Liver (tissue), 3 donors: ENCODE measurements around the gene GARIN5A.

Experiments used
- CTCF ChIP-seq: fragments of 150-350 bp; IDR thresholded peaks from 2 replicates; pipeline ENCODE4 v1.5.1; 2017; ENCODE audit warnings: improper control_type of control experiment, low read depth, low read length; ENCODE audit not compliant: missing input control
- EGR1 ChIP-seq, 2 donors: IDR thresholded peaks; 2 replicates each; pipeline ENCODE4 v1.6.1; 2016 to 2018; ENCODE audit warnings: antibody characterized with exemption in 2 of 2, low read depth in 2 of 2
- JUND ChIP-seq, 2 donors: IDR thresholded peaks; 2 replicates each; pipeline ENCODE4 v1.6.1; 2016; ENCODE audit warnings: antibody characterized with exemption in 2 of 2
- TAF1 ChIP-seq: conservative IDR thresholded peaks from 2 replicates; pipeline ENCODE4 v1.6.1; 2016; ENCODE audit warnings: antibody characterized with exemption, mild to moderate bottlenecking
- YY1 ChIP-seq: IDR thresholded peaks from 2 replicates; pipeline ENCODE4 v1.6.1; 2016; ENCODE audit warnings: antibody characterized with exemption, mild to moderate bottlenecking
- TF ChIP-seq, protein P1 (sequence below): IDR thresholded peaks from 2 replicates; pipeline ENCODE4 v1.6.1; 2016; ENCODE audit warnings: antibody characterized with exemption
- donor health status: healthy.
- donor health status: healthy.

DNA sequence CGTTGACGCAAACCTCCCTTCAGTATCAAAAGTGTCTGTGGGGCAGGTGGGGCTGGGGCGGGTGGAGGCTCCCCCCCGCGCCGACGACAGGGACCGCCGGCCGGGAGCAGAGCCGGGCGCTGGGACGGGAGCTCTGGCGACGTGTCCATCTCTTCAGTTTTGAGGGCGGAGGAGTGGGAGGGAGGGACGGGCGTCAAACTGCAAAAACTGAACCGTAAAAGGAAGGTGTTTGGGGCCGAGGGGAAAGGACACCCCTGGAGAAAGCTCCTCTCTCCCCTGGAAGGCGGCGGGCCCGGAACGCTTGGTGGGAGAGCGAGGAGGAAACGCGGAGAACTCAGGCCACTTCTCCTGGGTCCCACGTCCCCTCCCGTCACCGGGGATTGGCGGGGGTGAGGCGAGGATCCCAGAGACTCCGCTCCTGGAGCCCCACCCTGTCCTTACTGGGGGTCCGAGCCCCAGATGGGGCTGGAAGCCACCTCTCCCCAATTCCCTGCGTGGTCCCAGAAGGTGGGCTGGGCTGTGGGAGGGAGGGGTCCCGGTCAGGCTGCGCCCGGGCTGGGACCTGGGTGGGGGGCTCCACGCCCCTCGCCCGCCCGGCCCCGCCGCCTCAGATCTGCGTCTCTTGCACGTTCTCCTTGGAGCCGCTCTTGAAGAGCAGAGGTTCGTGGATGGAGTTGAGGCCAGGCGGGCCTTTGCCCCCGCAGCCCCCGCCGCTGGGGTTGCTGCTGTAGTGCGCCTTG, 40.5 kb upstream of the GARIN5A start:
- TF ChIP-seq, protein P1, sequence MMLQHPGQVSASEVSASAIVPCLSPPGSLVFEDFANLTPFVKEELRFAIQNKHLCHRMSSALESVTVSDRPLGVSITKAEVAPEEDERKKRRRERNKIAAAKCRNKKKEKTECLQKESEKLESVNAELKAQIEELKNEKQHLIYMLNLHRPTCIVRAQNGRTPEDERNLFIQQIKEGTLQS, result no peak
- no peak for TF ChIP-seq CTCF
- TF ChIP-seq EGR1 (IDR thresholded peaks at IDR 0.05; ENCODE audit: low read depth in 2 of 2), result no peak
- TF ChIP-seq TAF1, result no peak
- no peak for TF ChIP-seq YY1
- TF ChIP-seq JUND (IDR thresholded peaks at IDR 0.05), result no peak
